ENCODE measurements around the gene STK39.

The STK39 gene

DNA sequence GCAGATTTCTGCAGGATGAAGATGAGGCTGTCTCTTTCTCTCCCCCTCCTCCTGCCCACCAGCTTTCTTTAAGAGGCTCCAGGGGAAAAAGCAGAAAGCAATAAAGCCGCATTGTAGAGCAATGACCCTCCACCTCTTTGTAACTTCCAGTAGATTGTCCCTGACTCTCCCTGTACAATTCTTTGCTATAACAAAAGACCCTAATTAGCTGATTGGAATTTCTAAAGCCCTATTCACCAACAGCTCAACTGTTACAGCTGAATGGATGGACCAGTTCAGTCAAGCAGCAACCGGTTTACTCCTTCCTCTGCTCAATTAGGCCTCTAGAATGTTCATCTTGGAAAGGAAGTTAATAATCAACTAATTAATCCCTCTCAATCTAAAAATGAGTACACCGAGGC is 301.0 kb downstream of the STK39 start:
- H3K27me3 ChIP-seq (ENCODE audit: control insufficient read depth in 1 of 2, insufficient read depth in 1 of 2, low read length in 2 of 2), result no peaks in the 10 kb centered on the region
- no peak overlapping the region for H4K8ac ChIP-seq (ENCODE audit: low read length)
- H3K79me1 ChIP-seq (replicated peaks; ENCODE audit: low read length, poor library complexity, severe bottlenecking), result no peaks in the 10 kb centered on the region
- H2BK5ac ChIP-seq (ENCODE audit: low read depth, low read length, poor library complexity, severe bottlenecking), result no peak overlapping the region
- no peak overlapping the region for H2BK15ac ChIP-seq (ENCODE audit: low read depth, poor library complexity, severe bottlenecking)
- no peak for DNase-seq
- no peak overlapping the region for H3K4ac ChIP-seq (ENCODE audit: low read depth in 1 of 2, low read length in 2 of 2)
- H3K9ac ChIP-seq (ENCODE audit: low read length), result no peak overlapping the region
- no peak overlapping the region for H2BK12ac ChIP-seq (ENCODE audit: low read length in 2 of 2)
- peaks cover 4% of the 10 kb centered on the region for H3K4me1 ChIP-seq (ENCODE audit: control insufficient read depth, insufficient read depth, low read depth, low read length)
- H3K4me3 ChIP-seq (ENCODE audit: insufficient read depth in 1 of 2, low read depth in 1 of 2, low read length in 2 of 2), result no peak overlapping the region
- H3K27ac ChIP-seq (ENCODE audit: low read length, poor library complexity, severe bottlenecking), result no peak overlapping the region
- no peak overlapping the region for H3K4me2 ChIP-seq (ENCODE audit: low read length, poor library complexity, severe bottlenecking)
- peak overlapping the region; percentile 83 for H2AK5ac ChIP-seq (ENCODE audit: low read length, severe bottlenecking)
- no peak overlapping the region for H2AFZ ChIP-seq (ENCODE audit: low read depth, low read length)
- H3K14ac ChIP-seq (ENCODE audit: low read length in 2 of 2), result no peak overlapping the region
- H3K9me3 ChIP-seq (ENCODE audit: control insufficient read depth, low read length), result no peaks in the 10 kb centered on the region
- no peaks in the 10 kb centered on the region for H3K36me3 ChIP-seq (ENCODE audit: control insufficient read depth in 1 of 2, insufficient read depth in 2 of 2, low read depth in 1 of 2, low read length in 2 of 2)
- no peak overlapping the region for H3K18ac ChIP-seq (ENCODE audit: low read depth in 1 of 2, low read length in 2 of 2)
- H3K23ac ChIP-seq (ENCODE audit: low read length in 2 of 2), result no peak overlapping the region
- H2BK120ac ChIP-seq (ENCODE audit: low read depth, low read length), result no peak overlapping the region
- WGBS, result 93% methylated on average over 3 of the region's 3 CpGs
- no peak overlapping the region for H4K91ac ChIP-seq (ENCODE audit: low read length)

DNA sequence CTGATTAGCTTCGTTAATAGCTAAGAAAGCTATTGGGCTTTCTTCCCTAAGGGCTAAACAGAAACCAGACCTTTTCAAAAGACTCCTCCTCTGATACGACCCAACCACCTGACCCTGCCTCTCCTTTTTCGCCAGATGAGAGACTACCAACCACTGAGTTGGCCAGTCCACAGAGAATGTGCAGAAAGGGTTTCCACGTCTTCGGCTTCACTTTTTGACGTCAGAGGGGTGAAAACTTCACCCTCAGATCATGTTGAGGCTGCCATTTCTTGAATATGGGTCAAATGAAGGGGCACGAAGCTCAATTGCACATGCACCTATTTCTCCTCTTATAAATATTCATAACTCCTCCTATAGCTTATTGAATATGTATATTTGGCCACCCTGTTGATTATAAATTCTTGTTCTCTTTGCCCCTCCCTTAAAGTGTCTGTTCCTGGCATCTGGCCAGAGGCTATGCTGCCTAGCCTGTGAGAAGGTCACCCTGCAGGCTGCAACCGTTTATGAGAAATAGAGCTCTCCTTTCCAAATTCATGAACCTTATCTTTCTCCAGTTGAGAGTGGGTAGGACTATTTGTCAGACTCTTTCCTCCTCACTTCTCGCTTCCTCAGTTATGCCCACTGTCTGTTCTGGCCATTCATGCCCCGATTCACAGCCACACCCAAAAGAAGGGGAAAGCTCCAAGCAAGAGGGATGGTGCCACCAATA is 301.6 kb downstream of the STK39 start:
- Histone ChIP-seq H3K4me3 (ENCODE audit: insufficient read depth in 1 of 2, low read depth in 1 of 2, low read length in 2 of 2) (no peak overlapping the region), H3K4me2 (ENCODE audit: low read length, poor library complexity, severe bottlenecking) (no peak overlapping the region), H3K36me3 (ENCODE audit: control insufficient read depth in 1 of 2, insufficient read depth in 2 of 2, low read depth in 1 of 2, low read length in 2 of 2) (no peaks in the 10 kb centered on the region), H2BK5ac (ENCODE audit: low read depth, low read length, poor library complexity, severe bottlenecking) (no peak overlapping the region), H3K9me3 (ENCODE audit: control insufficient read depth, low read length) (no peaks in the 10 kb centered on the region), H4K91ac (ENCODE audit: low read length) (no peak overlapping the region), H2BK120ac (ENCODE audit: low read depth, low read length) (no peak overlapping the region), H2AK5ac (ENCODE audit: low read length, severe bottlenecking) (peak overlapping the region; percentile 83), H3K4ac (ENCODE audit: low read depth in 1 of 2, low read length in 2 of 2) (no peak overlapping the region), H2AFZ (ENCODE audit: low read depth, low read length) (no peak overlapping the region), H3K23ac (ENCODE audit: low read length in 2 of 2) (no peak overlapping the region), H3K27me3 (ENCODE audit: control insufficient read depth in 1 of 2, insufficient read depth in 1 of 2, low read length in 2 of 2) (no peaks in the 10 kb centered on the region), H3K4me1 (ENCODE audit: control insufficient read depth, insufficient read depth, low read depth, low read length) (peaks cover 4% of the 10 kb centered on the region), H3K9ac (ENCODE audit: low read length) (no peak overlapping the region), H3K18ac (ENCODE audit: low read depth in 1 of 2, low read length in 2 of 2) (no peak overlapping the region), H2BK12ac (ENCODE audit: low read length in 2 of 2) (no peak overlapping the region), H4K8ac (ENCODE audit: low read length) (no peak overlapping the region), H2BK15ac (ENCODE audit: low read depth, poor library complexity, severe bottlenecking) (no peak overlapping the region), H3K14ac (ENCODE audit: low read length in 2 of 2) (no peak overlapping the region), H3K79me1 (replicated peaks; ENCODE audit: low read length, poor library complexity, severe bottlenecking) (no peaks in the 10 kb centered on the region), H3K27ac (ENCODE audit: low read length, poor library complexity, severe bottlenecking) (no peak overlapping the region)
- 88% methylated on average over 9 of the region's 10 CpGs for WGBS
- DNase-seq, result no peak

DNA sequence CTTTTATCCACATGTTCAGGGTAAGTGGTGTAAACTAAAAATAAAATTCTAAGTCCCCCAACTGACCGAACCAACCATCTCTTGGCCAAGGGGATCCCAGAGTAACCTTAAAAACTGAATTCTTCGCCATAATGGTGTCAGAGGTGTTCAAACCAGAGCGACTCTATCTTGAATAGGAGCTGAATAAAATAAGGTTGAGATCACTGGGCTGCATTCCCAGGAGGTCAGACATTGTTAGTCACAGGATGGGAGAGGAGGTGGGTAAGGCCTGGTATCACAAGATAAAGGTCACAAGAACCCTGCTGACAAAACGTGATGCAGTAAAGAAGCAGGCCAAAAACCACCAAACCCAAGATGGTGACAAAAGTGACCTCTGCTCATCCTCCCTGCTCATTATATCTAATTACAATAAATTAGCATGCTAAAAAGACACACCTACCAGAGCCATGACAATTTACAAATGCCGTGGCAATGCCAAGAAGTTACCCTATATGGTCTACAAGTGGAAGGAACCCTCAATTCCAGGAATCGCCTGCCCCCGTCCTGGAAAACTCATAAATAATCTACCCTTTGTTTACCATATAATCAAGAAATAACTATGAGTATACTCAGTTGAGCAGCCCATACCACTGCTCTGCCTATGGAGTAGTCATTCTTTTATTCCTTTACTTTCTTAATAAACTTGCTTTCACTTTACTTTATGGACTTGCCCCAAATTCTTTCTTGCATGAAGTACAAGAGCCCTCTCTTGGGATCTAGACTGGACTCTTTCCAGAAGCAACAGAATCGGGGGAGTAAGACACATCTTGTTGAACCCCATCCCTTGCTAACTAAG is 302.4 kb downstream of the STK39 start:
- Histone ChIP-seq H3K79me1 (replicated peaks; ENCODE audit: low read length, poor library complexity, severe bottlenecking) (no peaks in the 10 kb centered on the region), H3K4ac (ENCODE audit: low read depth in 1 of 2, low read length in 2 of 2) (no peak overlapping the region), H3K27me3 (ENCODE audit: control insufficient read depth in 1 of 2, insufficient read depth in 1 of 2, low read length in 2 of 2) (no peaks in the 10 kb centered on the region), H3K27ac (ENCODE audit: low read length, poor library complexity, severe bottlenecking) (no peak overlapping the region), H2BK5ac (ENCODE audit: low read depth, low read length, poor library complexity, severe bottlenecking) (no peak overlapping the region), H3K9me3 (ENCODE audit: control insufficient read depth, low read length) (no peaks in the 10 kb centered on the region), H3K4me1 (ENCODE audit: control insufficient read depth, insufficient read depth, low read depth, low read length) (peaks cover 4% of the 10 kb centered on the region), H2AFZ (ENCODE audit: low read depth, low read length) (no peak overlapping the region), H4K8ac (ENCODE audit: low read length) (no peak overlapping the region), H3K14ac (ENCODE audit: low read length in 2 of 2) (no peak overlapping the region), H2BK15ac (ENCODE audit: low read depth, poor library complexity, severe bottlenecking) (no peak overlapping the region), H3K4me3 (ENCODE audit: insufficient read depth in 1 of 2, low read depth in 1 of 2, low read length in 2 of 2) (no peak overlapping the region), H4K91ac (ENCODE audit: low read length) (no peak overlapping the region), H2BK12ac (ENCODE audit: low read length in 2 of 2) (no peak overlapping the region), H2BK120ac (ENCODE audit: low read depth, low read length) (no peak overlapping the region), H3K36me3 (ENCODE audit: control insufficient read depth in 1 of 2, insufficient read depth in 2 of 2, low read depth in 1 of 2, low read length in 2 of 2) (no peaks in the 10 kb centered on the region), H3K23ac (ENCODE audit: low read length in 2 of 2) (no peak overlapping the region), H3K4me2 (ENCODE audit: low read length, poor library complexity, severe bottlenecking) (no peak overlapping the region), H3K18ac (ENCODE audit: low read depth in 1 of 2, low read length in 2 of 2) (no peak overlapping the region), H2AK5ac (ENCODE audit: low read length, severe bottlenecking) (no peak overlapping the region), H3K9ac (ENCODE audit: low read length) (no peak overlapping the region)
- 93% methylated on average over 8 of the region's 8 CpGs for WGBS
- DNase-seq, result no peak

DNA sequence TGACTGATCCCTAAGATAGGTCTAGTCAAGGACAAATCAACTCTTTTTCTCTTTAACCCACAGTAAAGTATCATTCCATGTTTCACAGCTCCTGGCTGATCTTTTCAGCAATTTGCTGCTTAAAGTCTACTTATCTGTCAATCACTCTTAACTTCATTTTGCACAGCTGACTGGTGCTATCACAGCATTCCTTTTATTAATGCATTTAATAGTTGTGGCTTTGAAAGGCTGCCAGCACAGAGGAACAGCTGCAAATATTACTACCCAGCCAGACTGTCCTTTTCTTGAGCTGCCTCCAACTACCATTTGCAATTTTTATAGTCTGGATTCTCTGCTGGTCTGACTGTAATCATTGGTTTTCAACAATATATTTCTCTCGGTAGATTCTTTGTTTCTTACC is 303.5 kb downstream of the STK39 start:
- Histone ChIP-seq H3K27ac (ENCODE audit: low read length, poor library complexity, severe bottlenecking) (no peak overlapping the region), H3K23ac (ENCODE audit: low read length in 2 of 2) (no peak overlapping the region)
- no CpG with 5 or more reads among the region's 1 CpG for WGBS

More for the DNA sequence above, 303.5 kb downstream of the STK39 start:
- Histone ChIP-seq H3K14ac (ENCODE audit: low read length in 2 of 2) (no peak overlapping the region), H3K4me3 (ENCODE audit: insufficient read depth in 1 of 2, low read depth in 1 of 2, low read length in 2 of 2) (no peak overlapping the region), H2BK120ac (ENCODE audit: low read depth, low read length) (no peak overlapping the region), H3K27me3 (ENCODE audit: control insufficient read depth in 1 of 2, insufficient read depth in 1 of 2, low read length in 2 of 2) (no peaks in the 10 kb centered on the region), H4K8ac (ENCODE audit: low read length) (no peak overlapping the region), H2BK15ac (ENCODE audit: low read depth, poor library complexity, severe bottlenecking) (no peak overlapping the region), H2AFZ (ENCODE audit: low read depth, low read length) (no peak overlapping the region), H2BK5ac (ENCODE audit: low read depth, low read length, poor library complexity, severe bottlenecking) (no peak overlapping the region), H3K36me3 (ENCODE audit: control insufficient read depth in 1 of 2, insufficient read depth in 2 of 2, low read depth in 1 of 2, low read length in 2 of 2) (no peaks in the 10 kb centered on the region), H3K4me2 (ENCODE audit: low read length, poor library complexity, severe bottlenecking) (no peak overlapping the region), H3K4me1 (ENCODE audit: control insufficient read depth, insufficient read depth, low read depth, low read length) (peaks cover 4% of the 10 kb centered on the region), H3K9me3 (ENCODE audit: control insufficient read depth, low read length) (no peaks in the 10 kb centered on the region), H3K18ac (ENCODE audit: low read depth in 1 of 2, low read length in 2 of 2) (no peak overlapping the region), H3K4ac (ENCODE audit: low read depth in 1 of 2, low read length in 2 of 2) (no peak overlapping the region), H3K79me1 (replicated peaks; ENCODE audit: low read length, poor library complexity, severe bottlenecking) (no peaks in the 10 kb centered on the region), H2BK12ac (ENCODE audit: low read length in 2 of 2) (no peak overlapping the region), H4K91ac (ENCODE audit: low read length) (no peak overlapping the region), H3K9ac (ENCODE audit: low read length) (no peak overlapping the region), H2AK5ac (ENCODE audit: low read length, severe bottlenecking) (no peak overlapping the region)
- no peak for DNase-seq

Data from mesenchymal stem cell (in vitro differentiated cells and primary cell).